Trophoblast cell (in vitro differentiated cells and primary cell): ENCODE data around the gene YWHAE.
"Not testable (repeated sequence)": the region's sequence is repeated elsewhere in the genome, so short reads cannot be mapped to it uniquely, and the experiment has no call there.

Experiments
- DNase-seq, 2 donors: peaks; one replicate each; pipeline ENCODE4 v3.0.0-alpha.2; 2016
- H2AFZ ChIP-seq: 2 replicates; pipeline ENCODE4 v1.6.1; 2013; ENCODE audit warnings: low read length, moderate library complexity, mild to moderate bottlenecking; ENCODE audit not compliant: insufficient read depth, poor library complexity
- H2AK5ac ChIP-seq: 2 replicates; pipeline ENCODE4 v1.6.1; 2013; ENCODE audit warnings: mild to moderate bottlenecking, low read length
- H2BK120ac ChIP-seq: 2 replicates; pipeline ENCODE4 v1.6.1; 2013; ENCODE audit warnings: low read length, mild to moderate bottlenecking, moderate library complexity; ENCODE audit not compliant: insufficient read depth, poor library complexity
- H2BK12ac ChIP-seq: 2 replicates; pipeline ENCODE4 v1.6.1; 2013; ENCODE audit warnings: mild to moderate bottlenecking, low read length, moderate library complexity
- H2BK5ac ChIP-seq: 2 replicates; pipeline ENCODE4 v1.6.1; 2013; ENCODE audit warnings: low read length, low read depth, moderate library complexity, mild to moderate bottlenecking; ENCODE audit not compliant: poor library complexity
- H3K14ac ChIP-seq: 2 replicates; pipeline ENCODE4 v1.6.1; 2013; ENCODE audit warnings: mild to moderate bottlenecking, low read length
- H3K18ac ChIP-seq: 2 replicates; pipeline ENCODE4 v1.6.1; 2013; ENCODE audit warnings: mild to moderate bottlenecking, low read length
- H3K23ac ChIP-seq: 2 replicates; pipeline ENCODE4 v1.6.1; 2013; ENCODE audit warnings: low read length
- H3K27ac ChIP-seq: 2 replicates; pipeline ENCODE4 v1.5.1; 2013; ENCODE audit warnings: low read depth, mild to moderate bottlenecking, inconsistent platforms, low read length, moderate library complexity
- H3K27me3 ChIP-seq: 2 replicates; pipeline ENCODE4 v1.6.1; 2013; ENCODE audit warnings: inconsistent platforms, mild to moderate bottlenecking, low read length, moderate library complexity; ENCODE audit not compliant: insufficient read depth
- H3K36me3 ChIP-seq, 2 experiments: 1 replicate in 1 of 2; 2 replicates in 1 of 2; pipeline ENCODE4 v1.6.1; 2013; ENCODE audit warnings: low read length in 2 of 2, mild to moderate bottlenecking in 2 of 2, moderate library complexity in 1 of 2; ENCODE audit not compliant: insufficient read depth in 2 of 2, control insufficient read depth in 1 of 2
- H3K4ac ChIP-seq: 2 replicates; pipeline ENCODE4 v1.6.1; 2013; ENCODE audit warnings: low read depth, mild to moderate bottlenecking, low read length, moderate library complexity
- H3K4me1 ChIP-seq, 2 experiments: 1 replicate in 1 of 2; 2 replicates in 1 of 2; pipeline ENCODE4 v1.6.1; 2013; ENCODE audit warnings: low read length in 2 of 2, mild to moderate bottlenecking in 2 of 2, moderate library complexity in 1 of 2; ENCODE audit not compliant: insufficient read depth in 2 of 2, control insufficient read depth in 1 of 2
- H3K4me2 ChIP-seq: 2 replicates; pipeline ENCODE4 v1.6.1; 2013; ENCODE audit warnings: inconsistent platforms, mild to moderate bottlenecking, low read length, moderate library complexity
- H3K4me3 ChIP-seq: 2 replicates; pipeline ENCODE4 v1.5.1; 2013; ENCODE audit warnings: mild to moderate bottlenecking, low read depth, low read length, inconsistent platforms
- H3K79me1 ChIP-seq: one replicate; pipeline ENCODE4 v1.6.1; 2013; ENCODE audit warnings: low read length
- H3K79me2 ChIP-seq: 2 replicates; pipeline ENCODE4 v1.6.1; 2013; ENCODE audit warnings: low read length, mild to moderate bottlenecking; ENCODE audit not compliant: control insufficient read depth, insufficient read depth, poor library complexity
- H3K9ac ChIP-seq: 2 replicates; pipeline ENCODE4 v1.6.1; 2013; ENCODE audit warnings: mild to moderate bottlenecking, low read length
- H3K9me3 ChIP-seq: 2 replicates; pipeline ENCODE4 v1.6.1; 2013; ENCODE audit warnings: low read depth, mild to moderate bottlenecking, control low read depth, inconsistent platforms, low read length; ENCODE audit not compliant: insufficient read depth
- H4K12ac ChIP-seq: 2 replicates; pipeline ENCODE4 v1.6.1; 2013; ENCODE audit warnings: low read depth, mild to moderate bottlenecking, low read length, moderate library complexity
- H4K8ac ChIP-seq: 2 replicates; pipeline ENCODE4 v1.6.1; 2013; ENCODE audit warnings: low read depth, mild to moderate bottlenecking, low read length, moderate library complexity
- H4K91ac ChIP-seq: one replicate; pipeline ENCODE4 v1.6.1; 2013; ENCODE audit warnings: low read depth, mild to moderate bottlenecking, low read length, moderate library complexity
- WGBS: extraction: QIAGEN DNeasy Blood & Tissue Kit; methylation state at CpG from one replicate; pipeline ENCODE4 v1.1.7; 2013; ENCODE audit warnings: missing lambda C conversion rate; ENCODE audit not compliant: insufficient read length, insufficient coverage; ENCODE audit errors: extremely low coverage; 5-methylcytosine and 5-hydroxymethylcytosine counted together

The YWHAE gene

DNA sequence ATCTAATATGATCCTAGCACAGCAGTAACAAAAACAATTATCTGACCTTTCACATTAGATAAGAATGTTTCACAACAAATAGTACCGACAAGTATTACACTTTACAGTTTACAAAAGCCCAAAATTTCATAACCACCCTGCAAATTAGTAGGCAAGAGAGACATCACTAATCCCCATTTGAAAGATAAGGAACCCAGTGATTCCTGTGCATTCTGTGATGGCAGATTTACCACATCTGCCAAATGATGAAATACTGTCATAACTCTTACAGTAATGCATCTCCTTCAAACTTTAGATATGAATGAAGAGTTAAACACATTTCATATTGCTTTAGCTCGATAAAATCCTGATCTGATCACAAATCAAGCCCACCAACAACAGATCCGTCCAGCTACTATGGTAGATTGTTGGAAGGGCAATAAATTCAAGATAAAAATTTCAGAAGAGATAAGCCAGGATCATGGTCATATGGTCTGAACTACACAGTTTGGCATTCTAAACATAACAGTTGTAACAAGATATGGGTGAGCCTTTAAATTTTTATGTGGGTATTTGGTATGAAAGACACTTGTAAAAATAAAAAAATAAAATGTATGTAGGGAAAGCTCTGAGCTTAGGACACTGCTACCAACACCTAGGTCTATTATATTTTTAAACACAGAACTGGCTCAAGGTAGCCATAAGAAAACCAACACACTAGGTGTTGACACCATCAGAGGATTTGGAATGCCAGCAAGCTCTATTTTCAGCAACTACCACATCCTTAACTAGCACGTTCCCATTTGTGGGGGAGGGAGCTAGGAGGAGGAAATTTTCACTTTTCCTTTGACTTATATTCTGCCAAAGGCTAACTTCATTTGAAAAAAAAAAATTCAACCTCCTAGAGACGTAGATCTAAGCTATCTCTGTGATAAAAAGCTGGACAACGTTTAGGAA lies 9.3 kb downstream of the YWHAE start:
- peaks cover 12 to 16% of the 10 kb centered on the region in 2 experiments for H3K4me1 ChIP-seq
- H3K9me3 ChIP-seq: no peaks in the 10 kb centered on the region
- no peak overlapping the region for H4K8ac ChIP-seq
- H3K79me1 ChIP-seq: no peaks in the 10 kb centered on the region
- H2AFZ ChIP-seq: no peak overlapping the region
- no peak overlapping the region for H4K12ac ChIP-seq
- no peak overlapping the region for H3K9ac ChIP-seq
- no peak overlapping the region for H2BK12ac ChIP-seq
- H3K79me2 ChIP-seq: peaks cover 48% of the 10 kb centered on the region
- WGBS: no CpG with 5 or more reads among the region's 6 CpGs
- peaks cover 3 to 9% of the 10 kb centered on the region in 2 experiments for H3K36me3 ChIP-seq
- no peak overlapping the region for H4K91ac ChIP-seq
- H3K4me2 ChIP-seq: no peak overlapping the region
- peak overlapping the region; percentile 98 for H3K4ac ChIP-seq
- no peak overlapping the region for H2BK120ac ChIP-seq
- H3K4me3 ChIP-seq: no peak overlapping the region
- H3K18ac ChIP-seq: no peak overlapping the region
- H2AK5ac ChIP-seq: no peak overlapping the region
- H3K14ac ChIP-seq: no peak overlapping the region
- no peak overlapping the region for H3K27ac ChIP-seq
- no peak overlapping the region for H3K23ac ChIP-seq
- no peak overlapping the region for H2BK5ac ChIP-seq
- H3K27me3 ChIP-seq: no peaks in the 10 kb centered on the region
- peak; percentile 55 to 96 for DNase-seq

DNA sequence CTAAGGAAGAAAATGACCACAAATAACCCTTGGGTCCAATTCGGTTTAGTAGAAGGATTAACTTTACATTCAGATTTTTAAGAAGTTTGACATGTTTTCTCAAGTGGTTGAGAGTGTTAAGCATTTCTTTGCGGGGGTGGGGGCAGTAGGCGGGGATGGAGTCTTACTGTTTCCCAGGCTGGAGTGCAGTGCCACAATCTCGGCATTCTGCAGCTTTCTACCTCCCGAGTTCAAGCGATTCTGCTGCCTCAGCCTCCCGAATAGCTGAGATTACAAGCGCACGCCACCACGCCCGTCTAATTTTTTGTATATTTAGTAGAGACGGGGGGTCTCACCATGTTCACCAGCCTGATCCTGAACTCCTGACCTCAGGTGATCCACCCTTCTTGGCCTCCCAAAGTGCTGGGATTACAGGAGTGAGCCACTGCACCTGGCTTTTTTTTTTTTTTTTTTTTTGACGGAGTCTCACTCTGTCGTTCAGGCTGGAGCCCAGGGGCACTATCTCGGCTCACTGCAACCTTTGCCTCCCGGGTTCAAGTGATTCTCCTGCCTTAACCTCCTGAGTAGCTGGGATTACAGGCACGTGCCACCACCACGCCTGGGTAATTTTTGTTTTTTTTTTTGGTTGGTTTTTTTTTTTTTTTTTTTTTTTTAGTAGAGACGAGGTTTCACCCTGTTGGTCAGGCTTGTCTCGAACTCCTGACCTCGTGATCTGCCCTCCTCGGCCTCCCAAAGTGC lies 12.4 kb downstream of the YWHAE start:
- DNase-seq: peak in 1 of 2 donors; percentile 48
- H3K27me3 ChIP-seq, H4K12ac ChIP-seq, H2AFZ ChIP-seq, H3K23ac ChIP-seq, H3K27ac ChIP-seq, H3K9me3 ChIP-seq, H2BK120ac ChIP-seq, H4K8ac ChIP-seq, H2BK12ac ChIP-seq, H3K4me2 ChIP-seq, H3K14ac ChIP-seq, H2BK5ac ChIP-seq, H3K4me3 ChIP-seq, H4K91ac ChIP-seq, H3K9ac ChIP-seq, H2AK5ac ChIP-seq, H3K18ac ChIP-seq, H3K79me1 ChIP-seq: not testable (repeated sequence)
- H3K4me1 ChIP-seq: peaks cover 12 to 15% of the 10 kb centered on the region in 2 experiments
- peaks cover 58% of the 10 kb centered on the region for H3K79me2 ChIP-seq
- WGBS: no CpG with 5 or more reads among the region's 22 CpGs
- peak overlapping the region; percentile 93 for H3K4ac ChIP-seq
- peaks cover 9 to 14% of the 10 kb centered on the region in 2 experiments for H3K36me3 ChIP-seq

DNA sequence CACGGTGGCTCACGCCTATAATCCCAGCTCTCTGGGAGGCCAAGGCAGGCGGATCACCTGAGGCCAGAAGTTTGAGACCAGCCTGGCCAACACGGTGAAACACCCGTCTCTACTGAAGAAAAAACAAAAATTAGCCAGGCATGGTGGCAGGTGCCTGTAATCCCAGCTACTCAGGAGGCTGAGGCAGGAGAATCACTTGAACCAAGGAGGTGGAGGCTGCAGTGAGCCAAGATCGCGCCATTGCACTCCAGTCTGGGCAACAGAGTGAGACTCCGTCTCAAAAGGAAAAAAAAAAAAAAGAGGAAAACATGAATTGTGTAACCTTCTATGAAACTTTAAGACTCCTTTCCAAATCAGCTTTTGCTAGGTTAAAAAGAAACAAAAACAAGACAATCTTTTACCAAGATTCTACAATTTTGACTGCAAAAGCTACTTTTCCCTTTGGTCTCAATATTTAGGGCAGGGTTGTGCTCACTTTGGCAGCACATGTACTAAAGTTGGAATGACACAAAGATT lies 13.3 kb downstream of the YWHAE start:
- H3K23ac ChIP-seq, H3K79me1 ChIP-seq, DNase-seq, H3K27ac ChIP-seq, H3K4me3 ChIP-seq, H2BK120ac ChIP-seq, H2BK12ac ChIP-seq, H3K14ac ChIP-seq, H3K9ac ChIP-seq, H4K8ac ChIP-seq, H3K27me3 ChIP-seq, H2AFZ ChIP-seq, H2BK5ac ChIP-seq, H4K91ac ChIP-seq, H4K12ac ChIP-seq, H3K18ac ChIP-seq, H2AK5ac ChIP-seq, H3K4me2 ChIP-seq, H3K9me3 ChIP-seq: not testable (repeated sequence)
- Histone ChIP-seq H3K4ac (peak overlapping the region; percentile 98), H3K79me2 (peaks cover 52% of the 10 kb centered on the region), H3K36me3 (peaks cover 9 to 13% of the 10 kb centered on the region in 2 experiments), H3K4me1 (peaks cover 10 to 12% of the 10 kb centered on the region in 2 experiments)
- no CpG with 5 or more reads among the region's 8 CpGs for WGBS

DNA sequence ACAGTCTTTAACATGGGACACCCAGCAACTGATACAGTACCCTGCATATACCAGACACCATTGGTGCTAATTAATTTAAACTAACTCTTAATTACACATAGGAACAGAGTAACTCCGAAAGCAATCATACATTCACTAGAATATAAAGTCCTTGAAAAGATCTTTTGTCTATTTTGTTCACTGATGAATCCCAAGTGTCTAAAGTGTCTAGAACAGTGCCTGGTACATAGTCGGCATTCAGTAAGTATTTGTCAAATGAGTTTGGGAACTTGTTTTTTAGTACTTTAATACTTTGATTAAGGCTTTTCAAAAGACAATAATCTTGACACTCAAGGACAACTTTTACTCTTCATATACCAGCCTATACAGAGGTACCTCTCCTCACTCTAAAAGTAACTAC lies 13.8 kb downstream of the YWHAE start:
- no CpG with 5 or more reads among the region's 2 CpGs for WGBS
- no peak overlapping the region for H2BK5ac ChIP-seq
- peaks cover 10 to 12% of the 10 kb centered on the region in 2 experiments for H3K36me3 ChIP-seq
- no peak overlapping the region for H4K8ac ChIP-seq
- H3K4me3 ChIP-seq: no peak overlapping the region
- H3K23ac ChIP-seq: no peak overlapping the region
- H4K91ac ChIP-seq: no peak overlapping the region
- peaks cover 2% of the 10 kb centered on the region for H3K79me1 ChIP-seq
- peaks cover 53% of the 10 kb centered on the region for H3K79me2 ChIP-seq
- no peak overlapping the region for H2BK120ac ChIP-seq
- peak overlapping the region; percentile 98 for H3K4ac ChIP-seq
- no peak overlapping the region for H4K12ac ChIP-seq
- no peaks in the 10 kb centered on the region for H3K27me3 ChIP-seq
- H3K4me2 ChIP-seq: no peak overlapping the region
- no peak overlapping the region for H2AFZ ChIP-seq
- H3K9me3 ChIP-seq: no peaks in the 10 kb centered on the region
- DNase-seq: no peak
- no peak overlapping the region for H2AK5ac ChIP-seq
- no peak overlapping the region for H3K18ac ChIP-seq
- no peak overlapping the region for H3K9ac ChIP-seq
- H3K14ac ChIP-seq: no peak overlapping the region
- no peak overlapping the region for H3K27ac ChIP-seq
- H2BK12ac ChIP-seq: no peak overlapping the region
- H3K4me1 ChIP-seq: peaks cover 10 to 13% of the 10 kb centered on the region in 2 experiments
